DMS79 (cell line): ENCODE measurements around the gene GRB2.
"Not testable (repeated sequence)": the region's sequence is repeated elsewhere in the genome, so short reads cannot be mapped to it uniquely, and the experiment has no call there.

Experiments
- DNase-seq: peaks from one replicate; lab custom pipeline; 2025; lab: John Stamatoyannopoulos, UW

The GRB2 gene

GRCh38 chr17:75280189-75280588 lies 125.3 kb downstream of the GRB2 start:
- not testable (repeated sequence) for DNase-seq

- DNase-seq = no peak
Observed at GRCh38 chr17:75277664-75278071, 127.8 kb downstream of the GRB2 start.

GRCh38 chr17:75273977-75274708 lies 131.3 kb downstream of the GRB2 start:
- DNase-seq = no peak

- DNase-seq = no peak
Observed at GRCh38 chr17:75272848-75273184, 132.7 kb downstream of the GRB2 start.

DNA sequence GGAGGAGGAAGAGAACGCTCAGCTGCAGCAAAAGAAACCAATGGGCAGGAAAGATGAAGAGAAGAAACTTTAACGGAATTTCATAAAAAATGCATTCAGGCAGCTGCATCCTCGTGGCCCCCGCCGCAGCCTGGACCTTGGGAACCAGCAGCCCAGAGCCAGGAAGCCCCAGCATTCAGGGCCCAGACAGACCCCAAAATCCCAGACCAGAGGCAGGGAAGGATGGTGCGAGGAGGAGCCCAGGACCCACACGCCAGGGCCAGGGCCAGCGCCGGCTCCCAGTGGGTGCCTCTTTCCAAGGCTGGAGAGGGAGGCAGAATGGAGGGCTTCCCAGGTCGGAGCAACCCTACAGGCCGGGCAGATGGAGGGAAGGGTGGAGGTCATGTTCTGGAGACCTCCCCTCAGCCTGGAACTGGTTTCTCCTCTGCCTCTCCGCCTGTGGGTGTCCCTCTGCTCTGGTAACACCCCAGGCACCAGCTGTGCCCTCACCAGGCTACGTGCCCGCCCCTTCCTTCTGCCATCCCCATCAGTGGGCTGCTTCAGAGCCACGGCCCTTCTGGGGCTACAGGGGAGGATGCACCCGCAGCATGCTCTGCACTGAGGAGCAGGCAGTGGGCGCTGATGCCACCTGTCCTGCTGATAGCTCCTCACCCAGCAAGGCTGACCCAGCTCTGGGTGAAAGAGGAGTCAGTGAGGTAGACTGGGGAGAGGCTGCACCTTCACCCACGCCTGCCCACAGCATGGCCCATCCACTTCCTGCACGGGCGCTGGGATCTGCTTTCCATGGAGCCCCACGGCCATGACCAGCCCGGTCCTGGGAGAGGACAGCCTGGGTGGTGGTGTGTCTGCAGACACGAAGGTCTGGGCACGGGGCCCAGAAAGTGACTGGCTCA lies 133.3 kb downstream of the GRB2 start:
- DNase-seq = no peak

GRCh38 chr17:75271233-75271954 lies 134.1 kb downstream of the GRB2 start:
- no peak for DNase-seq

DNA sequence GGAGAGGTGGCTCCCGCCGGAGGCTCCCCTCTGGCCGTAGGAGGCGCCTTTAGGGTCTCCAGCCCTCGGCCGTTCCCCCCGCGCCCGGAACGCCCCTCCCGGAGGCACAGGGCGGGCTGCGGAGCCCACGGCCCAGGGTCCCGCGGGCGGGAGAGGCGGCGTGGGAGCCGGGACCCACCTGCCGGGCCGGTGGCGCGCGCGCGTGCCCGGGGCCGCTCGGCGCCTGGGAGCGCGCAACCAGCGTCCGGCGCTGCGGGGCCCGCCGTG lies 134.6 kb downstream of the GRB2 start, which contains the start of gene MIF4GD:
MIF4GD (minus strand) TSS at position 266 of the 267 bp plus-strand sequence. CDS start 1,036 bp downstream, outside the sequence.
- no peak for DNase-seq

DNA sequence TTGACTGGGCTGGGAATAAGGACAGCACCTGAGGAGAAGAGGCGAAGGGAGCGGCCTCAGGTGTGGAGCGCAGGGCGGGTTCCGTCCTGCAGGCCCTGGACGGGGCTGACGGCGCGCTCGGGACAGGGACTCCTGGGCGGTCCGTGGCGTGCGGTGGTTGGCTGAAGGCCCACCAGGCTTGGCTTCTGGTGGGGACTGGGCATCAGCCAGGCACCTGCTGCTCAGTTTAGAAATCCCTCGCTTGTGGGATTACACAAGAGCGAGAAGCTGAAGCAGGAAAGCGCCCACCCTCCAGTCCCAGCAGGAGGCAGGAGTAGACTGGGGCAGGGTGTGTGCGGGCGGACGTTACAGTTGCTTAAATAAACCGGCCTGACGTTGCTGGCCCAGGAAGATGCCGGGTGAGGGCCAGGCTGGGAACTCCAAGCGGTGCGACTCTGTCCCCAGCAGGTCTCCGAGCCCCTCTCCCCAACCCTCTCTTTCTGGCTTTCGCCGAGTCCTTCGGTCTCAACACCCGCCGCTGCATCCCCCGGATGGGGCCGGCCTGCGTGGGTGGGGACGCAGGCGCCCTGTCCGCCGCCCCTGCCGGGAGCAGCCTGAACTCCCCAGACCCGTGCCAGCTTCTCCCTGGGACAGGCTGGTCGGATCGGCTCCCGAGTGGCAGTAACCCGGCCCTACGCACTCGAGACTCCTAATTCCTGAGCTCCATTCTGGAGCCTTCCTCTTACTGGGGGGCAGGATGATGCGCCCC lies 135.1 kb downstream of the GRB2 start:
- peak; percentile 27 for DNase-seq

GRCh38 chr17:75269844-75270217 lies 135.6 kb downstream of the GRB2 start:
- no peak for DNase-seq
